ENCODE data around the gene HSP90AA1.

DNA sequence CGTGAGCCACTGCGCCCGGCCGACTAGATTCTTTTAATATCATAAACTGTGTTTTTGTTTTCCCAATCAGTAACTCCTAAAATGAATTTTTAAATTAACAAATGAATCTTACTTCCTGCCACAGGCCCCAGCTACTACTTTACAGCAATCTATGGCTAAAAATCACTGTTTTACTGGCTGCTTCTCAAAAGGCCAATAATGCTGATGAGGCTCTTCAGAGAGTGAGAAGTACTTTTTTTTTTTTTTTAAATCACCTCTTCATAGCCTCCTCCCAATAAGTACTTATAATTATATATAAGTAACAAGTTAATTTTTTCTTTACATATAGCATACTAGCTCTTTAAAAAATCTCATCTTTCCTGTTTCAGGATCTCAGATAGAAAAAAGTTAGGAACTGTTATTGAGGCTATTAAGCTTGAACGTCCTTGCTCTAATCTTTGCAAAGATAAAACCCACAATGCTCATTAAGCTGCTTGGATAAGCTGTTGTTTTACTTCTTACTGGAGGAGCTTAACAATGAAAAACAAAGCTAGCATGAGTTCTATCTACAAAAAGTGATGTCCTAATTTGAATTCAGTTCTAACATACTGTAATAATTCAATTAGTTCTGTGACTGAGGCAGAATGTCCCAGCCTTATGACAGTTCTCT lies 40.1 kb upstream of the HSP90AA1 start:
- TF ChIP-seq, protein P1, sequence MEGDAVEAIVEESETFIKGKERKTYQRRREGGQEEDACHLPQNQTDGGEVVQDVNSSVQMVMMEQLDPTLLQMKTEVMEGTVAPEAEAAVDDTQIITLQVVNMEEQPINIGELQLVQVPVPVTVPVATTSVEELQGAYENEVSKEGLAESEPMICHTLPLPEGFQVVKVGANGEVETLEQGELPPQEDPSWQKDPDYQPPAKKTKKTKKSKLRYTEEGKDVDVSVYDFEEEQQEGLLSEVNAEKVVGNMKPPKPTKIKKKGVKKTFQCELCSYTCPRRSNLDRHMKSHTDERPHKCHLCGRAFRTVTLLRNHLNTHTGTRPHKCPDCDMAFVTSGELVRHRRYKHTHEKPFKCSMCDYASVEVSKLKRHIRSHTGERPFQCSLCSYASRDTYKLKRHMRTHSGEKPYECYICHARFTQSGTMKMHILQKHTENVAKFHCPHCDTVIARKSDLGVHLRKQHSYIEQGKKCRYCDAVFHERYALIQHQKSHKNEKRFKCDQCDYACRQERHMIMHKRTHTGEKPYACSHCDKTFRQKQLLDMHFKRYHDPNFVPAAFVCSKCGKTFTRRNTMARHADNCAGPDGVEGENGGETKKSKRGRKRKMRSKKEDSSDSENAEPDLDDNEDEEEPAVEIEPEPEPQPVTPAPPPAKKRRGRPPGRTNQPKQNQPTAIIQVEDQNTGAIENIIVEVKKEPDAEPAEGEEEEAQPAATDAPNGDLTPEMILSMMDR (IDR thresholded peaks at IDR 0.05): no peak
- no peak for TF ChIP-seq POLR2A (IDR thresholded peaks at IDR 0.05)
